Measurements from ENCODE around the gene SPAG8. TPM values are rescaled to one million over a fixed set of nuclear protein-coding genes. Genes with fewer than 3 reads are reported as not detected.
A peak's percentile ranks its signal among the peaks of the same experiment; 100 is the strongest.

SPAG8 gene
- polyA plus RNA-seq, 10 donors: 1.1 to 3.5 (median 1.8) TPM

GRCh38 chr9:35776018-35776417 is 36.0 kb downstream of the SPAG8 start:
- DNase-seq: no peak

- peak in 1 of 3 donors; percentile 44 for DNase-seq
Observed at GRCh38 chr9:35774907-35775635, 37.0 kb downstream of the SPAG8 start.

- DNase-seq: no peak
Observed at GRCh38 chr9:35771943-35772342, 40.1 kb downstream of the SPAG8 start.

DNA sequence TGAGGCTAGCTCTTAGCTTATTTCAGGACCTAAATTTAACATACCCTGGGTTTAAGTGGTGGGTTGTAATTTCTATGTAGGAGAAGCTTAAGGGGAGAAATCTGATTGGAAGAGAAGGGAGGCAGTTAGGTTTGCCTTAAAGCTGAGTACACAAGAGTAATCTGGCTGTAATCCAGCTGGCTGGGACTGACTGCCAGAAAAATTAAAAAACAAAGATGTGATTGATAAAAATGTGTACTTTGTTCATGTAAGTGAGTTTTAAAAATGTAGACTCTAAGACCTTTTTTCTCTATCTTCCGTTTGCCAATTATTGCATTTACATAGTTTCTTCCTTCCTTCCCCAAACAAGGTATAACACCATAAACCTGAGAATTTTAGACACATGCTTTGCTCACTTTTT is 40.5 kb downstream of the SPAG8 start:
- no peak for DNase-seq

DNA sequence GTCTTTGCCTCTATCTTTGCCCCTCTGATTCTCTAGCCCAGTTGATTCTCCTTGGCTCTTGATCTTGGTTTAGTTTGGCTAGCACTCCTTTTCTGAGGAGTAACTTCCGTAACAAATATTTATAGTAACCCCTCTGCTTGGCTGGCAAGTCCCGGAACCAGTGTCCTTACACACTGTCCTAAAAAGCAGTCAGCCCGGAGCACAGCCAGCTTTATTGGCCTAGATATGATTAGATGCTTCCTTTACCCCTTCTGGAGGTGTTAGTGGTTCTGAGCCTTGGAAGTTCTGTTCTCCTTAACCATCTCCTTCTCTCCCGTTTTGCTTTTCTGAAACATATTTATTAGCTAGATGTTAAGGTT is 41.0 kb downstream of the SPAG8 start:
- no peak for DNase-seq

DNA sequence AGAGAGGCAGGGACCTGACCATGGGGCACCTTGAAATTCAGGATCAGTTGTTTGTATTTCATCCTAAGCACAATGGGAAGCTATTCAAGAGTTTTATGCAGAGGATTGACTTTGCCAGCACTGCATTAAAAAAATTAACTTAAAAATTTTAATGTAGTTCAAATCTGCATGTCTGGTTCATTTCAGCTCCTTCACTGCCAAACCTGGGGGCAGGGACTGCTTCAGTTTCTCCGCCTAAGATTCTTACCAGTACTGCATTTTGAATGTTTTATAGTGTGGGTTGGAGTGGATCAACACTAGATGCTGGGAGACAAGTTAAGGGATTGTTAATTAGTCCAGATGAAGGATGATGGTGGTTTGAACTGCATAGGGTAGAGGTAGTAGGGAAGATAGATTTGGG is 42.3 kb downstream of the SPAG8 start:
- no peak for DNase-seq

DNA sequence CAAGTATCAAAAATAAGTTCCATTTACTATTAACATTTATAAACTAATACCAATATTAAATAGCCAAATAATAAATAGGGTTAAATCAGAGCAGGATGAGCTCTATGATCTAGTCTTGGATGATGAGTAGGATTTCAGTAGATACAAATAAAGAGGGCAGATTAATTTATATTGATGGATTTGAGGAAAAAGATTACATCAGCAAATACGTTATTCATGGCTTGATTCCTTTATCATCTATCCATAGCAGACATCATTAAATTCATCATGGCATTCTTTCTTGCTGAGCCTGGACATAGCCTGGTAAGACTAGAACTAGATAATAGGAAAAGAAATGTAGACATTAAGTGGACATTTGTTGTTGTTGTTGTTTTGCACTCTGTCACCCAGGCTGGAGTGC is 44.6 kb downstream of the SPAG8 start:
- DNase-seq: no peak

DNA sequence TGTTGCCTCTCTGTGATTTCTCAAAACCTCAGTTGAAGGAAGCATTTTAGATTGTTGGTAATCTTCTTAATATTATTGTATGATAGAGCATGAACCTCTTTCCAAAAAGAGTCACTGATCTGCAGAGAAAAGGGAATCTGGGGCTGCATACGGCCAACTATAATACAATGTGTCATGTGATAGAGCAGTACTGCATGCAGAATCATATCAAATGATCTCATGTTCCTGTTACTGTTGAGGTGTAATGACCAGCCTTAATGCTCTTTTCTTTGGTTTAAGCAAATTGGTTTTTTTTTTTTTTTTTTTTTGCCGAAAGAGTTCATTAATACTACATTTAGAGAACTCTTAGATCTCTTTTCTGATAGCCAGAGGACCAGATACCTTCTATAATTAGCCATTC is 45.1 kb downstream of the SPAG8 start:
- DNase-seq: no peak

DNA sequence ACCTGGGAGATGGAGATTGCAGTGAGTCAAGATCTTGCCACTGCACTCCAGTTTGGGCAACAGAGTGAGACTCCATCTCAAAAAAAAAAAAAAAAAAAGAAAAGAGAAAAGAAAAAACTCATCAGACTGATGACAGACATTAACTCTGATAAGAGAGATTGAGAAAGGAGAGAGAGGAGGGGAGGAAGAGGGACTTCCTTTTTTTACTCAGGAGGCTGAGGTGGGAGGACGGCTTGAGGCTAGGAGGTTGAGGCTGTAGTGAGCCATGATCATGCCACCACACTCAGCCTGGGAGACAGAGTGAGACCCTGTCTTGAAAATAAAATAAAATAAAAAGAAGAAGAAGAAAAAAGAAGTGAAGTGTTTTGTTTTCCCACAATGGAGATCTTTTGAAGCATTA is 48.3 kb downstream of the SPAG8 start:
- no peak for DNase-seq

GRCh38 chr9:35763181-35763580 is 48.9 kb downstream of the SPAG8 start:
- DNase-seq: no peak

DNA sequence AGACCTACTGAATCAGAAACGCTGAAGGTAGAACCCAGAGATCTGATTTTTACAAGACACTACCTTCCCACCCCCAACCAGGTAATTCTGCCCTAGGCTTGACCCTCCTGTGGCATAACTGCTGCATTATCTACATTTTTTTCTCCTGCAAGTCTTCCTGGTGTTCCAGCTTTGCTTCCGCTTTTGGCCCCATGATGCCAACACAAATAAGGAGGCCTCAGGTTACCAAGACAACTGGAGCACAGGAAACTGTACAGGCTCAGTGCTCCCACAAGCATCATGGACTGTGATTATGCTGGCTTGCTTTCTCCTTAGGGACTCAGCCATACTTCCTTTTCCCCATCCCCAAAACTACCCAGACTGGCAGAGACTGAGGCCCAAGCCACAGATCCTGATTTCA is 51.4 kb downstream of the SPAG8 start:
- DNase-seq: peak in 1 of 3 donors; percentile 26

DNA sequence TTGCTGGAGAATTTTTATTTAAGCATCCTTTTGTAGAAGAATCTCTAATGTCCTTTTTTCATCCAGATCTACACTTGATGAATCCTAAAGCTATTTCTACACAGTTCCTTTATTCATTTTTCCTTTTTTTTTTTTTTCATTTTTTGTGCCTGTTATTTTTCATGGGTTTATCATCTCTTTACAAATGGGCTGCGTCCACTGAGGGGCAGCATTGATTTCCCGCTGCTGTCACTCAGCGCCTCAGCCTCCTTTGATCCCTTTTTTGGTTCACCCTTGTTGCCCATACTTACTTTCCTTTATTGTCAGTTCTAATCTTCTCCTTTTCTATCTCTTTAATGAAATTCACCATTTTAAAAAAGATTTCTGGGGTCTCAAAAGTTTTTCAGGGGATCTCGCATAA is 52.3 kb downstream of the SPAG8 start:
- no peak for DNase-seq

Other genes with a start within 250 kb of the SPAG8 start
- 10 to 100 TPM; 30.3 to 41.7 (median 33.7) TPM for gene TESK1, start 207.0 kb downstream of the SPAG8 start, polyA plus RNA-seq (ENCODE audit: insufficient read length in 10 of 10)
- gene CD72, start 193.8 kb downstream of the SPAG8 start, polyA plus RNA-seq (ENCODE audit: insufficient read length in 10 of 10): 1 to 10 TPM; 1.1 to 3.1 (median 1.7) TPM
- 1 to 10 TPM in 1 of 10 donors, under 1 TPM in 5, not detected in 4; 0.15 to 2.5 (median 0.33) TPM for gene SIT1, start 161.3 kb downstream of the SPAG8 start, polyA plus RNA-seq (ENCODE audit: insufficient read length in 10 of 10)
- gene RMRP, start 154.2 kb downstream of the SPAG8 start, polyA plus RNA-seq (ENCODE audit: insufficient read length in 10 of 10): 1 to 10 TPM in 1 of 10 donors, not detected in 9; 7.1 TPM
- gene CCDC107, start 154.0 kb downstream of the SPAG8 start, polyA plus RNA-seq (ENCODE audit: insufficient read length in 10 of 10): 10 to 100 TPM; 13.8 to 23.0 (median 17.6) TPM
- 1 to 10 TPM; 2.6 to 6.7 (median 5.2) TPM for gene ARHGEF39, start 147.1 kb downstream of the SPAG8 start, polyA plus RNA-seq (ENCODE audit: insufficient read length in 10 of 10)
- 1 to 10 TPM in 1 of 10 donors, under 1 TPM in 8, not detected in 1; 0.42 to 1.6 (median 0.82) TPM for gene CA9, start 138.3 kb downstream of the SPAG8 start, polyA plus RNA-seq (ENCODE audit: insufficient read length in 10 of 10)
- gene TPM2, start 122.3 kb downstream of the SPAG8 start, polyA plus RNA-seq (ENCODE audit: insufficient read length in 10 of 10): 1,000 to 10,000 TPM; 4,673 to 8,611 (median 7,912) TPM
- gene TLN1, start 80.1 kb downstream of the SPAG8 start, polyA plus RNA-seq (ENCODE audit: insufficient read length in 10 of 10): 100 to 1,000 TPM in 6 of 10 donors, 10 to 100 TPM in 4; 96.0 to 136 (median 108) TPM
- 10 to 100 TPM; 20.9 to 29.3 (median 25.4) TPM for gene CREB3, start 79.6 kb downstream of the SPAG8 start, polyA plus RNA-seq (ENCODE audit: insufficient read length in 10 of 10)
- gene GBA2, start 63.0 kb downstream of the SPAG8 start, polyA plus RNA-seq (ENCODE audit: insufficient read length in 10 of 10): 10 to 100 TPM; 41.8 to 88.0 (median 62.3) TPM
- 10 to 100 TPM; 16.9 to 20.5 (median 19.3) TPM for gene RGP1, start 63.0 kb downstream of the SPAG8 start, polyA plus RNA-seq (ENCODE audit: insufficient read length in 10 of 10)
- gene MSMP, start 58.0 kb downstream of the SPAG8 start, polyA plus RNA-seq (ENCODE audit: insufficient read length in 10 of 10): 1 to 10 TPM in 3 of 10 donors, not detected in 7; 1.3 to 1.6 (median 1.4) TPM
- gene NPR2, start 20.7 kb downstream of the SPAG8 start, polyA plus RNA-seq (ENCODE audit: insufficient read length in 10 of 10): 10 to 100 TPM; 21.0 to 31.5 (median 25.8) TPM
- gene HINT2, start 2.8 kb upstream of the SPAG8 start, polyA plus RNA-seq (ENCODE audit: insufficient read length in 10 of 10): 10 to 100 TPM; 23.9 to 33.1 (median 30.3) TPM
- gene FAM221B, start 16.5 kb upstream of the SPAG8 start, polyA plus RNA-seq (ENCODE audit: insufficient read length in 10 of 10): under 1 TPM in 8 of 10 donors, not detected in 2; 0.08 to 0.52 (median 0.21) TPM
- gene TMEM8B, start 17.0 kb upstream of the SPAG8 start, polyA plus RNA-seq (ENCODE audit: insufficient read length in 10 of 10): 10 to 100 TPM; 14.0 to 21.2 (median 18.4) TPM
- gene OR13J1, start 58.1 kb upstream of the SPAG8 start, polyA plus RNA-seq (ENCODE audit: insufficient read length in 10 of 10): under 1 TPM in 1 of 10 donors, not detected in 9; 0.12 TPM
- gene HRCT1, start 93.9 kb upstream of the SPAG8 start, polyA plus RNA-seq (ENCODE audit: insufficient read length in 10 of 10): 1 to 10 TPM in 8 of 10 donors, under 1 TPM in 2; 0.74 to 2.6 (median 1.7) TPM
- 1 to 10 TPM; 1.0 to 2.9 (median 1.7) TPM for gene SPAAR, start 97.2 kb upstream of the SPAG8 start, polyA plus RNA-seq (ENCODE audit: insufficient read length in 10 of 10)
- gene OR2S2, start 145.9 kb upstream of the SPAG8 start, polyA plus RNA-seq (ENCODE audit: insufficient read length in 10 of 10): under 1 TPM in 3 of 10 donors, not detected in 7; 0.24 to 0.31 (median 0.27) TPM
- gene RECK, start 224.7 kb upstream of the SPAG8 start, polyA plus RNA-seq (ENCODE audit: insufficient read length in 10 of 10): 10 to 100 TPM; 23.3 to 55.7 (median 28.1) TPM